Choroid plexus epithelial cell (primary cell): ENCODE measurements around the gene NXPE1.

ENCODE experiments used
- DNase-seq: peaks from one replicate; pipeline ENCODE4 v3.0.0-alpha.2; 2010; ENCODE audit warnings: low read depth
- H3K4me3 ChIP-seq: 2 replicates; pipeline ENCODE4 v1.5.1; 2011; ENCODE audit warnings: low read depth, mild to moderate bottlenecking, control low read depth, low read length, moderate library complexity
- TF ChIP-seq, protein P1 (sequence below): conservative IDR thresholded peaks from 2 replicates; pipeline ENCODE4 v1.5.1; 2011; ENCODE audit warnings: low read depth, mild to moderate bottlenecking, control low read depth, inconsistent platforms, low read length, moderate library complexity

NXPE1 gene

DNA sequence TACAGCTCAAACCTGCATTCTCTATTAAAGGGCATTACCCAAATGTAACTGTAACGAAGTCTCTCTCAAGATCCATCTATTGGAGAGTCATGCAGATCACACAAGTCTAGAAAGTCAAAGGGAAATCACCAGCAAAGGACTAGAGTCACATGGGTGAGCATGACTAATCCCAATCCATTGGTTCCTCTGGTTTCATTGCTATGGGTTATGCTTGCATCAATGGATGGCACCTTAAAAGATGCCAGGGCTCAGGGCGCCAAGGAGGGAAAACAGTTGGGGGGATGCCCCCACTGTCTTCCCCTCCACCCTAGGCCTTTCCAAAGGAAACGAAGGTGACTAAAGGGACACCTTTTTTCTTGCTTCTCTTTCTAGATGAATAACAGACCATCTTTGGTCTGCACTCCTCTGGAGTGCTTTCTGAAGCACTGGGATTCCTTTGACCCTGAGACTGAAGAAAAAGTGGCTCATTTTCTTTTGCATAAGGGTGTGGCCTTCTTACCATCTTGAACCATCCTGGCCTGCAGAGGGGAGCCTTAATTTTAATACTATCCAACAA is 27.8 kb upstream of the NXPE1 start:
- DNase-seq = no peak
- H3K4me3 ChIP-seq = no peak overlapping the region
- TF ChIP-seq, protein P1, sequence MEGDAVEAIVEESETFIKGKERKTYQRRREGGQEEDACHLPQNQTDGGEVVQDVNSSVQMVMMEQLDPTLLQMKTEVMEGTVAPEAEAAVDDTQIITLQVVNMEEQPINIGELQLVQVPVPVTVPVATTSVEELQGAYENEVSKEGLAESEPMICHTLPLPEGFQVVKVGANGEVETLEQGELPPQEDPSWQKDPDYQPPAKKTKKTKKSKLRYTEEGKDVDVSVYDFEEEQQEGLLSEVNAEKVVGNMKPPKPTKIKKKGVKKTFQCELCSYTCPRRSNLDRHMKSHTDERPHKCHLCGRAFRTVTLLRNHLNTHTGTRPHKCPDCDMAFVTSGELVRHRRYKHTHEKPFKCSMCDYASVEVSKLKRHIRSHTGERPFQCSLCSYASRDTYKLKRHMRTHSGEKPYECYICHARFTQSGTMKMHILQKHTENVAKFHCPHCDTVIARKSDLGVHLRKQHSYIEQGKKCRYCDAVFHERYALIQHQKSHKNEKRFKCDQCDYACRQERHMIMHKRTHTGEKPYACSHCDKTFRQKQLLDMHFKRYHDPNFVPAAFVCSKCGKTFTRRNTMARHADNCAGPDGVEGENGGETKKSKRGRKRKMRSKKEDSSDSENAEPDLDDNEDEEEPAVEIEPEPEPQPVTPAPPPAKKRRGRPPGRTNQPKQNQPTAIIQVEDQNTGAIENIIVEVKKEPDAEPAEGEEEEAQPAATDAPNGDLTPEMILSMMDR = no peak

DNA sequence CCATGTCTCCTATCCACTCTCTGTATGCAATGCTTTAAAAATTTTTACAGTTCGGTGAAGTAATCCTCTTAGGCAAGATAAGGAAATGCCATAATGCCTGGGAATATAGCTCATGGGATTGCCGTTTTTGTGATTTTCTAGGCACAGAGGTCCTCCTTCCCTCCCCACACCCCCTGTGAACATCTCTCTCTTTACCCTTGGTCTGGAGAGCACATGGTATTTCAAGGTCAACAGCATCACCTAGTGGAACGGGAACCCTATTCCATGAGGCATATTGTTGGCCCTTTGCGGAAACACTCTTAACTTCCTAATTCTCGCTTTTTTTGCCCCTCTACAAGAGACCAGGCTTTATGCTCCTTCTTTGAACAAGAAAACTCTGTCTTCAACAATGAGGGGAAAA is 27.1 kb upstream of the NXPE1 start:
- peak; percentile 7 for DNase-seq
- TF ChIP-seq, protein P1 = peak; percentile 33
- H3K4me3 ChIP-seq = no peak overlapping the region

DNA sequence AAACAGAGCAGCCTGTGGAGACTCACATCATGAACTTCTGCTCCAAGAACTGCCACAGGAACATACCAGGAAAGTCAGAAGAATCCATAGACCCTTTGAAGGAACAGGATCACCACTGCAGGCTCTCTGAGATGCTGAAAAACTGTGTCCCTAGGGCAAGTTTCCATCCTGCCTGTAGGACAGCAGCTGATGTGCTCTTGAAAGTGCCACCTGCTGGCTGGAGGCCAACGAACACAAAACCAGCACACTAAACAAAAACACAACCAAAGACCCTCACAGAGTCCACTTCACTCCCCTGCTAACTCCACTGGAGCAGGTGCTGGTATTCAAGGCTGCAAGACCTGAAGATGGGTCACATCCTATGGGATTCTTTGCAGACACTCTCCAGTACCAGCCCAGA is 12.0 kb upstream of the NXPE1 start:
- no peak for DNase-seq
- TF ChIP-seq, protein P1 = no peak
- H3K4me3 ChIP-seq = no peak overlapping the region

DNA sequence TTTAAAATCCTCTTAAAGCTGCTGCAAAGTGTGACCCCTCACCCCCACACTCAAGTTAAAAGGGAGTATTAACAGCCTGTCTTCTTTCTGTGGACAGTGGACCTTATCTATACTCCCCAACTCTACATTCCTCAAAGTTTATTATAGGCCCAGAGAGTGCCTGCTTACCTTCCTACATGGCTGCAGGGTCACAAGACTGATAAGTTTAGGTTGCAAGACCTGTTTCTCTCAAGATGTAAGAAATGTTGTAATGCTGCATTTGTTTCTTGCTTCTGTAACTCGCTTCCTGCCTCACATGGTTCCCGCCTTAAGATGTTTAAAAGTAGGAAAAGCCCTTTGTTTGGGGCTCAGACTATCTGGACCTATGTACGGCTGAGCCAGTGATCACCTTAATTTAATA is 10.1 kb upstream of the NXPE1 start:
- TF ChIP-seq, protein P1 = no peak
- no peak for DNase-seq
- H3K4me3 ChIP-seq = no peak overlapping the region

DNA sequence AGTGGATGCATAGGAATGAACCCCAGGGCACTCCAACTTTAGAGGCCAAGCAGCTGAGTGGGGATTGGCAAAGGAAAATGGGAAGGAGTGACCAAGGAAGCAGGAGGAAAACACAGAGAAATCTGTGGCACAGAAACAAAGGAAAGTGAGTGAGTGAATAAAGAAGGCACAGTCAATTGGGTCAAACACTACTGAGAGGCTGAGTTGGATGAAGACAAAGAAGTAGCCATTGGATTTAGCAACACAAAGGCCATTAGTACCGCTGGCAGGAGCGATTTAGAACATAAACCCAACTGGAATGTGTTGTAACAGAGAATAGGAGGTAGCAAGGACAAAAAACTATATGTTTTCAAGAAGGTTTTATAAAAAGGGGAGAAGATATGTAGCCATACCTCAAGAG is 6.6 kb upstream of the NXPE1 start:
- DNase-seq = no peak
- no peak overlapping the region for H3K4me3 ChIP-seq
- TF ChIP-seq, protein P1 = no peak

DNA sequence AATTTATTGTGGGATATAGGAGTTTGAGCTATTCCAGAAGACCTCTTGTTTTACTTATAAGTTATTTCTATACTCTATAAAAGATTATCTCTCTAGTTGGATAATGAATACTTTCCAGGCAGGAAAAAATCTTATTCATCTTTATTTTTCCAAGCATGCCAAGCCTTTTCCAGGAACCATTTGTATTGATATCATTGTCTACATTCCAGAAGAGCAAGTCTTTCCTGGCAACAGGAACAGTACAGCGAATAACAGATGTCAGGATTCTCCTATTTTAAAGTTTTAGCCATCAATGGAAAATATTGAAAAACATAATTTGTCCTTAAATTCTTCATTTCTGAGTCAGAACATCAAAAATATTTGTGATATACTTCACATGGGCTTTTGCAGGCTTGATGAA is 5.2 kb upstream of the NXPE1 start:
- DNase-seq = no peak
- no peak overlapping the region for H3K4me3 ChIP-seq
- TF ChIP-seq, protein P1 = no peak

DNA sequence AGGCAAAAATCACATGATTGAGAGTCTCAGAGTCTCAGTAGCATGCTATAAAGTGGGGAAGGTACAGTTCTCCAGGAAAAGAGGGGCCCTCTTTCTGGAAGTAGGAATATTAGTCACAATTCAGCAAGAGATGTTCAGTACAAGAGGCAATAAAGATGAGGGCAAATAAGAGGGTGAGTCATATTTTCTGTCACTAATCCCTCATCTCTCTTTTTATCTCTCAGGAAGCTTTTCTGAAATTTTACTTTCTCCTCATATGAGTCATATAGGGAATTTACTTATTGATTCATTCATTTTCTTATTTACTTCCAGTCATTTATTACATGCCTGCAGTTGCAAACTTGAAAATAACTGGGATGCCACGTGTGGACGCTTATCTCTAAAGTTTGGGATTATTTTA is 3.4 kb upstream of the NXPE1 start:
- peak; percentile 11 for DNase-seq
- TF ChIP-seq, protein P1 = no peak
- H3K4me3 ChIP-seq = no peak overlapping the region
